ENCODE data around the gene CD226.
"Not testable (repeated sequence)": the region's sequence is repeated elsewhere in the genome, so short reads cannot be mapped to it uniquely, and the experiment has no call there.

The CD226 gene

DNA sequence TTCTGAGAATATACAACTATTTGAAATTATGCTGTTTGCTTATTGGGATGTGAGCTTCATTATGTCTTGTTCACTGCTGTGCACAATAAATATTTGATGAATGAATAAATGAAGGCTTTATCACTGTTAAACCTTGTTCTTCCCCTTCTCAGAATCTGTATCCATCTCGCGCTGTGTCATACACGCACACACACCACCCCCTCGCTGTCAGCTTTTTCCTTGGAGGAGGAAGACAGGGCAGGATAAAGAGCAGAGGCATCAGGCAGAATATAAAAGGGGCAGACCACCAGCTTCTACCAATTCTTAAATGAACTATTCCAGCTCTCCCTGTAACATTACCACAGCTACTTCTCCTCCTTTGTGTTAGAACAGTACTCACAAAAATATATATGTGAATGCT, 75.0 kb downstream of the CD226 start:
- no peak for DNase-seq (ENCODE audit: low read depth in 2 of 2)

- DNase-seq (ENCODE audit: low read depth in 2 of 2): no peak
Observed at GRCh38 chr18:69871363-69871762, 76.3 kb downstream of the CD226 start.

GRCh38 chr18:69870736-69871135, 76.9 kb downstream of the CD226 start:
- DNase-seq (ENCODE audit: low read depth in 2 of 2): no peak

DNA sequence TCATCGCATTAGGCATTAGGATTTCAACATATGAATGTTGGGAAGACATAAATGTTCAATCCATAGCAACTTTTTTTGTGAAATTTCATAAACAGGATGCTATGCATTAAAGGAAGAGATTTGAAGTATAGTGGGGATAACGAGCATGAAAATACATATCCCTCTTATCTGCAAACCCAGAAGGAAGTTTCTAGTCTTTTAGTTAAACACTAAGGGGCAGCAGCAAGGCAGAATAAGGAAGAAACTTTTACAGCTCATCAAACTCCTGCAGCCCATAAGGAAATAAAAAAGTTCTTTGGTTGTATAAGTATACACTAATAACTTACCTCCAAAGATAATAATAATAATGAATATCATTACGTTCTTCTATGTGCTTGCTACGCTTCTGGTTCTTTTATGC, 81.5 kb downstream of the CD226 start:
- DNase-seq (ENCODE audit: low read depth in 2 of 2): no peak

- no peak for DNase-seq (ENCODE audit: low read depth in 2 of 2)
Observed at GRCh38 chr18:69865776-69866175, 81.9 kb downstream of the CD226 start.

- DNase-seq (ENCODE audit: low read depth in 2 of 2): not testable (repeated sequence)
Observed at GRCh38 chr18:69864802-69865201, 82.9 kb downstream of the CD226 start.

- no peak for DNase-seq (ENCODE audit: low read depth in 2 of 2)
Observed at GRCh38 chr18:69858897-69859296, 88.8 kb downstream of the CD226 start.

DNA sequence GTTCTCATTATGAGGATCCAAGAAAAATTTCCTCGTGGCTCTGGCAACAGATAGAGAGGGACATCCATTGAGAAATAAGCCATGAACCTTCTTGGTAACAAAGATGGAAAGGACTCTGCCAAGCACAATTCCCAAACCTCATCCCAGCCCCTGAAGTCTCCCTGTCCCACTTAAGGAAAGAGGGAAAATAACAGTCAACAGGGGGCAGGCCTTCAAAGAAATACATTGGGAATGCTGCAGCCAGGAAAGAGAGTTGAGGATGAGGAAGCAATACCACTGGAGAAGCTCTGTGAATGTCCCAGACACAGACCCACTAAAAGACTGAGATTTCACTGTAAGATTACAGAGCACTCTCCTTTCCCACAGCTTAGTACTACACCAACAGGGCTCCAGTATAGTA, 93.2 kb downstream of the CD226 start:
- no peak for DNase-seq (ENCODE audit: low read depth in 2 of 2)

DNA sequence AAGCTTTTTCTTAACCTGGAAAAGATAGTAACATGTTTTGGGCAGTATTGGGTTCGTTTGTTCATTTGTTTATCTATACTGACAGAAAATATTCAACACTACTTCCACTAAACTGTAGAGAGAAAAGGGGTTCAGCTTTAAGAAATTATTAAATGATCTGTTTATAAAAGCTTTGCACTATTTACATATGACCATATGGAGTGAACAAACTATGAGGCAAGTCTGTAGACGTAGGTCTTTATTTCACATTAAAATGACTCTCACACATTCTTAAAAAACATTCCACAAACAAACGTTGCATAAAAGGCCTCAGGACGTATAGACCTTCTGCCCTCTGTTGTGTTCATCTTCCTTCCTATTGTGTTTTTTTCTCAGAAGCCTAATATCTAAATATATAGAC, 94.6 kb downstream of the CD226 start:
- no peak for DNase-seq (ENCODE audit: low read depth in 2 of 2)

DNA sequence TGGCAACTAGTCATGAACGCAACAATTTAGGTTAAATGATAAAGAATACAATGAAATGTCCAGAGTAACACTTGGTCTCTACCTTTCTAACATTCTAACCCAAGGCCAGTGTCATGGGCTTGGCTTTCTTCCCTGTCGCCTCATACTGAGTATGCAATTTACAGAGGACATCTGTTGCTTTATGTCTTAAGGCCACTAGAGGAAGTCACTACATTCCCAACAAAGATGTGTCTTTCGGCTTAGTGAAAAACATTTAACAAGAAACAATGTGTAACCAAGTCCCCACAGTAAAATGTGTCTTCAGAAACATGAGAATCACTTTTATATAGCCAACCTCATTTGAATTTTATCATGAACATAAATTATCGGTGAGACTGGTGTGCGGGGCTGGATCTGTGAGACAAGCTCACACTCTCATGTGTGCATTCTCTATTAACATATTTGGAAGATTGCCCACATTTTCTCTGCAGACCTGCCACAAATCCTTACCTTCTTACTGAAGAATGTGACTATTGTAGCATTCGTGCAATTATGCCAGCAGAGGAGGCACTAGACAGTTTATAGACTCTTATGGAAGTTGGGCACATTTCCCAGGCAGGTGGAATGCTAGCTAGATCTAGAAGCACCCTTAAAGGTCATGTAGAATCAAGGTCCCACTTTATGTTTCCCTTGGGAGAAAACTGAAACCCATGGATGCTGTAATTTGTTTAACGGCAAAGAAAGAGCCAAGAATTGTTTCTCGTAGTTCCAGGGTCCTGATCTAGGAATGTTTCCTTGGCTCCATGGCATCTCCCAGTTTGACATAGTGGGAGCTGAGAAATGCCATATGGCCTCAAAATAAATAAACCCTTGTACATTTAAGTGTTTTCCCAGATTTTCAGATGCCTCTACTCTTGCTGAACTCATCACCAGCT, 101.8 kb downstream of the CD226 start:
- no peak for DNase-seq (ENCODE audit: low read depth in 2 of 2)

GRCh38 chr18:69844656-69845055, 103.0 kb downstream of the CD226 start:
- no peak for DNase-seq (ENCODE audit: low read depth in 2 of 2)

GRCh38 chr18:69843015-69843414, 104.7 kb downstream of the CD226 start:
- DNase-seq (ENCODE audit: low read depth in 2 of 2): no peak

GRCh38 chr18:69841117-69841516, 106.6 kb downstream of the CD226 start:
- no peak for DNase-seq (ENCODE audit: low read depth in 2 of 2)

DNA sequence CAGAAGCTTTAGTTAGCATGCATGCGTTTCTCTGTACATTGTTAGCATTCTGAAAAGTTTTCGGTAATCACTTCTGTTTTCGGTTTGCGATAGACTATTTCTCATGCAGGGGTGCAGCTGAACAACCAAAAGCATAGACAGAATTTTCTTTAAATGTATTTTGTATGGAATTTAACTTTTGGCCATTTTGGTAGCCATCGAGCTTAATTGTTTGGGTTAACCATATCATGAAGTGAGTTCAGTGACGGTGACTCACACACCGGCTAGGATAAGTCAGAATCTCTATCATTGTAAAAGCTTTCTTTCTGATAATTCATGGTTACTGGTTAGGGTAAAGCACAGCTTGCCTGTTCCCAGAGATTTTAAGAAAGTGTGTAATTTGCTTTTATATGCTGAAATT, 107.2 kb downstream of the CD226 start:
- no peak for DNase-seq (ENCODE audit: low read depth in 2 of 2)

GRCh38 chr18:69840001-69840400, 107.7 kb downstream of the CD226 start:
- no peak for DNase-seq (ENCODE audit: low read depth in 2 of 2)

- no peak for DNase-seq (ENCODE audit: low read depth in 2 of 2)
Observed at GRCh38 chr18:69839497-69839896, 108.2 kb downstream of the CD226 start.

GRCh38 chr18:69838620-69839411, 108.9 kb downstream of the CD226 start:
- no peak for DNase-seq (ENCODE audit: low read depth in 2 of 2)

DNA sequence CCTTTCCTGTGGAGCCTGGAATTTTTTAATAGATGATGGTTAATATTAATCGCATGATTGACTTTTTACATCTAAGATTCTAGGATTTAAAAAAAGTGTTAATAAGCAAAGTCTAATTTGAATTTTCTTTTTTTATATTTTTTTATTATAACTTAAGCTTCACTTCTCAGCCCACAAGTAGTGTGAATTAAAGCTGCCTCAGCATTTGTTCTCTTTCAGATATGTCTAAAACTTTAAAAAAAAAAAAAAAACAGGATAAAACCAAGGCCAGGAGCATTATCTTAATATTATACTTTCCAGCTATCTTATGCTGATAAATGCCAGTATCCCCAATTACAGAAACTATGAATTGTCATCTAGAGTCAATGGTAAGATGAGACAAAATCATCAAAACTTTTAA, 109.7 kb downstream of the CD226 start:
- no peak for DNase-seq (ENCODE audit: low read depth in 2 of 2)

DNA sequence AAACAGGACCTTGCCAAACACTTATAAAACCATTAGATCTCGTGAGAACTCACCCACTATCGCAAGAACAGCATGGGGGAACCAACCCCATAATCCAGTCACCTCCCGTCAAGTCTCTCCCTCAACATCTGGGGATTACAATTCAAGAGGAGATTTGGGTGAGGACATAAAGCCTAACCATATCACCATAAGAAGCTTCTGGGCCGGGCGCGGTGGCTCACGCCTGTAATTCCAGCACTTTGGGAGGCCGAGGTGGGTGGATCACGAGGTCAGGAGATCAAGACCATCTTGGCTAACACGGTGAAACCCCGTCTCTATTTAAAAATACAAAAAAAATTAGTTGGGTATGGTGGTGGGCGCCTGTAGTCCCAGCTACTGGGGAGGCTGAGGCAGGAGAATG, 112.7 kb downstream of the CD226 start:
- DNase-seq (ENCODE audit: low read depth in 2 of 2): not testable (repeated sequence)

GRCh38 chr18:69830189-69830588, 117.5 kb downstream of the CD226 start:
- no peak for DNase-seq (ENCODE audit: low read depth in 2 of 2)

DNA sequence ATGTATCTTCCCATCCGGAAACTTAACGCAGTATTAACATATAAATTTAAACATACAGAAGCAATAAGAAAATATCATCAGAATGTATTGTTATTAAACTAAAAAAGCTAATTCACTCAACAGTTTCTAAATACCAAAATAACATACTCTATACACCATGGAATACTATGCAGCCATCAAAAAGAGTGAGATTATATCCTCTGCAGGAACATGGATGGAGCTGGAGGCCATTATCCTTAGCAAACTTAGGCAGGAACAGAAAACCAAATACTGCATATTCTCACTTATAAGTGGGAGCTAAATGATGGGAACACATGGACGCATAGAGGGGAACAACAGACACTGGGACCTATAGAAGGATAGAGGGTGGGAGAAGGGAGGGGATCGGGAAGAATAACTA, 127.1 kb downstream of the CD226 start:
- DNase-seq (ENCODE audit: low read depth in 2 of 2): no peak

DNA sequence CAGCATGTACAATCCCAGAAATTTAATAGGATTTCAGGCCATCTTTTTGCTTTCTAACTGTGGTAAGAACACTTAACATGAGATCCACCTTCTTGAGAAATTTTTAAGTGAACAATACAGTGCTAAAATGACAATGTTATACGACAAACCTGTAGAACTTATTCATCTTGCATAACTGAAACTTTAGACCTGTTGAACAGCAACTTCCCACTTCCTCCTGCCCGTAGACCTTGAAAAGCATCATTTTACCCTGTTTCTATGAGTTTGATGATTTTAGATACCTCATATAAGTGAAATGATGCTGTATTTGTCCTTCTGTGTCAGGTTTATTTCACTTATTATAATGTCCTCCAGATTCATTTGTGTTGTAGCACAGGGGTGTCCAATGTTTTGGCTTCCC, 128.2 kb downstream of the CD226 start:
- DNase-seq (ENCODE audit: low read depth in 2 of 2): no peak

GRCh38 chr18:69817335-69817940, 130.2 kb downstream of the CD226 start:
- DNase-seq (ENCODE audit: low read depth in 2 of 2): no peak

Data from activated CD8-positive, alpha-beta memory T cell treated with anti-CD3 and anti-CD28 coated beads for 4 hours (primary cell).